ENCODE measurements around the gene CABP2.
A peak's percentile ranks its signal among the peaks of the same experiment; 100 is the strongest.
"Not testable (repeated sequence)": the region's sequence is repeated elsewhere in the genome, so short reads cannot be mapped to it uniquely, and the experiment has no call there.

CABP2 gene

DNA sequence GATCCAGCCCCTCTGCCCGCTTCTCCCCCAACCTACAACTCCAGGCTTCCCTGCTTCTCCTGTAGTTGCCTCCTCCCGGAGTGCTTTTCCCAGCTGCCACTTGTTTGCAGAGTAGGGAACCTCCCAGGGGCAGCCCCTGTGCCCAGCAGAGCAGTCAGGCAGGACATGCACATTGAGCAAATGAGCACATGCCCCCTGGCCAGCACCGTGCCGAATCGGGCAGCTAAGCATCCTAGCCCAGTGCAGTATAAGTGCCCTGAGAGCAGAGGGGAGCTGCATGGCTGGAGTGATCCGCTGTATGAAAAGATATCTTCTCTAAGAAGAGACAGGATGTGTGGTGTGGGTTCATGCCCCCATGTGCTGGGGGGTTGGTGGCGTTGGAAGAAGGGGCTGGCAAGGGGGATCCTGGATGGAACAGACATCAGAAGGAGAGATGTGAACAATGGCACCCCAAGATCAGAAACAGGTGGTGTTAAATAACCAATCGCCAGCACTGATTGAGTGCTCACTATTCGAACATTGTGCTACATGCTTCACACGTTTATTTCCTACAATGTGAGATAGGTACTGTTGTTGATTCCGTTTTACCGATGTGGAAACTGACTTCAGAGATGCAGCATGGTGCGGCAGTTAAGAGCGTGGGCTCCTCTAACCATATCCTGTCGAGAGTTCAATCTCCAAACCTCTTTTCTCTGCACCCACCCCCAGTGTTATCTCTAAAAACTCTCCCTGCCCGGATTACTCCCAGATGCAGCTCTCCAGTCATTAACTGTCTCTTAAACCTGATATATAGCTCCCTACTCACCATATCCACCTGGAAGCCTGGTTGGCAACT, 39.2 kb downstream of the CABP2 start:
- H4K20me1 ChIP-seq (ENCODE audit: control insufficient read depth, insufficient read depth, low read depth, low read length), result no peaks in the 10 kb centered on the region
- TF ChIP-seq EZH2phosphoT487 (IDR thresholded peaks at IDR 0.05; ENCODE audit: borderline replicate concordance, low read length), result no peak
- TF ChIP-seq, protein P1, sequence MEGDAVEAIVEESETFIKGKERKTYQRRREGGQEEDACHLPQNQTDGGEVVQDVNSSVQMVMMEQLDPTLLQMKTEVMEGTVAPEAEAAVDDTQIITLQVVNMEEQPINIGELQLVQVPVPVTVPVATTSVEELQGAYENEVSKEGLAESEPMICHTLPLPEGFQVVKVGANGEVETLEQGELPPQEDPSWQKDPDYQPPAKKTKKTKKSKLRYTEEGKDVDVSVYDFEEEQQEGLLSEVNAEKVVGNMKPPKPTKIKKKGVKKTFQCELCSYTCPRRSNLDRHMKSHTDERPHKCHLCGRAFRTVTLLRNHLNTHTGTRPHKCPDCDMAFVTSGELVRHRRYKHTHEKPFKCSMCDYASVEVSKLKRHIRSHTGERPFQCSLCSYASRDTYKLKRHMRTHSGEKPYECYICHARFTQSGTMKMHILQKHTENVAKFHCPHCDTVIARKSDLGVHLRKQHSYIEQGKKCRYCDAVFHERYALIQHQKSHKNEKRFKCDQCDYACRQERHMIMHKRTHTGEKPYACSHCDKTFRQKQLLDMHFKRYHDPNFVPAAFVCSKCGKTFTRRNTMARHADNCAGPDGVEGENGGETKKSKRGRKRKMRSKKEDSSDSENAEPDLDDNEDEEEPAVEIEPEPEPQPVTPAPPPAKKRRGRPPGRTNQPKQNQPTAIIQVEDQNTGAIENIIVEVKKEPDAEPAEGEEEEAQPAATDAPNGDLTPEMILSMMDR (IDR thresholded peaks at IDR 0.05; ENCODE audit: low read depth, low read length, poor library complexity, severe bottlenecking), result no peak
- H3K4me3 ChIP-seq (ENCODE audit: low read length), result peak overlapping the region; percentile 81
- H3K9me2 ChIP-seq (replicated peaks; ENCODE audit: control insufficient read depth, low read length), result no peaks in the 10 kb centered on the region
- peaks cover 50% of the 10 kb centered on the region for H3K4me1 ChIP-seq (ENCODE audit: control insufficient read depth, low read length)
- H3K79me2 ChIP-seq (ENCODE audit: control insufficient read depth, low read length), result peaks cover 43% of the 10 kb centered on the region
- peaks cover 28% of the 10 kb centered on the region for H3K36me3 ChIP-seq (ENCODE audit: control insufficient read depth, low read length)
- H3K27me3 ChIP-seq (ENCODE audit: control insufficient read depth, low read length), result peaks cover 2% of the 10 kb centered on the region; the same call in 1 of the 2 replicates
- no peaks in the 10 kb centered on the region for H3K9me3 ChIP-seq (ENCODE audit: control insufficient read depth, insufficient read depth, low read length)
- peak overlapping the region; percentile 86 for H3K4me2 ChIP-seq (ENCODE audit: low read length)
- H3F3A ChIP-seq (ENCODE audit: control insufficient read depth, insufficient read depth), result peaks cover 31% of the 10 kb centered on the region
- peak overlapping the region; percentile 81 for H3K27ac ChIP-seq (ENCODE audit: low read depth, low read length)

DNA sequence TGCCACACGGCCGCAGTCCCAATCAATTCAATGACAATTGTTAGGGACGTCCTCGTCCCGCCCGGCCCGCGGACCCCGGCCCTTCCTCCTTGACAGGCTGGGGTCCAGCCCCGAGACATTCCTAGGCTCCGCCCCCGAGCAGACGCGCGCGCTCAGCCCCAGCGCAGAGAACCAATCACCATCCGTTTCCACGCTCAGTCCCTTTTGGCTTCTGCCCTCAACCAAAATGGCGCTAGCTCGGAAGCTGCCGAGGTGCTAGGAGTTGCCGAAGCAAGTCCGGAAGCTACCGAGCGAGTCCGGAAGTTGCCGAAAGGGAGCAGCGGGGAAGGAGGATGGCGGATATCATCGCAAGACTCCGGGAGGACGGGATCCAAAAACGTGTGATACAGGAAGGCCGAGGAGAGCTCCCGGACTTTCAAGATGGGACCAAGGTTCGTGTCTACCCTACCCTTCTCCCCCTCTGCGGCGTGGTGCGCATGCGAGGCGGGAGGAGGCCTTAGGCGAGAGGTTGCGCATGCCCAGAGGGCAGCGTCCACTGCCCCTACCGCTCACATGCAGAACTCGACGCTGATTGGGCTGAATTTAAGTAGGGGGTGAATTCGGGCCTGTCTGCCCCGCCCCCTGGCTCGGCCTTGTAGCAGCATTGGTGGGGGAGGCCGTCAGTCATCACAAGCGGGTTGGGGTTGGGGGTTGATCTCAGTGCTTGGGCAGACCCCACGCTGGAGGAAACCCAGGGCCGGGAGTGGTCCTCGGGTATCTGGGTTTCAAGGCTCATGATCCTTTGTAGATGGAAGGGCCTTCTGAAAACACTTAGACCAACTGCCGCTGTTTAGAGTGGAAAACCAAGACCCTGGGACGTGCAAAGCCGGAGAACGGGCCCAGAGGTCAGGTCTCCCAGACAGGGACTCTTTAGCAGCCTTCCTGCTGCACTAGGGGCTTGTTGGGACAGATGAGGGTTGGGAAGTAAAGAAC, 40.1 kb downstream of the CABP2 start, which contains the start of gene AIP:
Gene AIP, plus strand, starts transcription at position 200 of the 972 bp plus-strand sequence. Its CDS starts 133 bp downstream, at position 333.
- Histone ChIP-seq H3K9me2 (replicated peaks; ENCODE audit: control insufficient read depth, low read length) (no peaks in the 10 kb centered on the region), H3K36me3 (ENCODE audit: control insufficient read depth, low read length) (peaks cover 21% of the 10 kb centered on the region), H3F3A (ENCODE audit: control insufficient read depth, insufficient read depth) (peaks cover 31% of the 10 kb centered on the region), H3K27ac (ENCODE audit: low read depth, low read length) (peak within 1 kb of the TSS; percentile 81), H3K27me3 (ENCODE audit: control insufficient read depth, low read length) (peaks cover 2% of the 10 kb centered on the region; the same call in 1 of the 2 replicates), H3K9me3 (ENCODE audit: control insufficient read depth, insufficient read depth, low read length) (no peaks in the 10 kb centered on the region), H3K79me2 (ENCODE audit: control insufficient read depth, low read length) (peaks cover 39% of the 10 kb centered on the region), H3K4me1 (ENCODE audit: control insufficient read depth, low read length) (peaks cover 50% of the 10 kb centered on the region), H4K20me1 (ENCODE audit: control insufficient read depth, insufficient read depth, low read depth, low read length) (no peaks in the 10 kb centered on the region), H3K4me2 (ENCODE audit: low read length) (peak within 1 kb of the TSS; percentile 86), H3K4me3 (ENCODE audit: low read length) (peak within 1 kb of the TSS; percentile 81)
- TF ChIP-seq, protein P1 (IDR thresholded peaks at IDR 0.05; ENCODE audit: low read depth, low read length, poor library complexity, severe bottlenecking), result no peak
- no peak for TF ChIP-seq EZH2phosphoT487 (IDR thresholded peaks at IDR 0.05; ENCODE audit: borderline replicate concordance, low read length)

DNA sequence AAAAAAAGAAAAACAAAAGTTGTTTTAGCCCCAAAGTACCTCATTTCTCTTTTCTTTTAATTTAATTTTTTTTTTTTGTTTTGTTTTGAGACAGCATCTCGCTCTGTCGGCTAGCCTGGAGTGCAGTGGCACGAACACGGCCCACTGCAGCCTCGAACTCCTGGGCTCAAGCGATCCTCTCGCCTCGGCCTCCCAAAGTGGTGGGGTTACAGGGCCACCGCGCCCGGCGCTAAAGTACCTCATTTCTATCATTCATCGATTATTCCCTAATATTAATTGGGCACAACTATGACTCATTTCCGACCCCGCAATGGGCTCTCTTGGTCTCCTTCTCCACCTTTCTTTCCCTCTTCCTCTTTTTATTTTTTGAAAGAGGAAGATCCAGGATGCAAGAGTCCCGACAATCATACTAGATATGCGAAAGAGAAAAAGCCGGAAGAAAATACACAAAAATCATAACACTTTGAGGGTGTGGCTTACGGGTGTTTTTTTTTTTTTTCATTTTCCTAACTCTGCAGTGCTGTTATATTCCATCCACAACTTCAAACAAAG, 40.9 kb downstream of the CABP2 start:
- H3K27me3 ChIP-seq (ENCODE audit: control insufficient read depth, low read length), result peaks cover 2% of the 10 kb centered on the region; the same call in 1 of the 2 replicates
- H3K9me2 ChIP-seq (replicated peaks; ENCODE audit: control insufficient read depth, low read length), result no peaks in the 10 kb centered on the region
- no peaks in the 10 kb centered on the region for H3K9me3 ChIP-seq (ENCODE audit: control insufficient read depth, insufficient read depth, low read length)
- peaks cover 32% of the 10 kb centered on the region for H3K79me2 ChIP-seq (ENCODE audit: control insufficient read depth, low read length)
- peak overlapping the region; percentile 81 for H3K4me3 ChIP-seq (ENCODE audit: low read length)
- H4K20me1 ChIP-seq (ENCODE audit: control insufficient read depth, insufficient read depth, low read depth, low read length), result no peaks in the 10 kb centered on the region
- H3K27ac ChIP-seq (ENCODE audit: low read depth, low read length), result peak overlapping the region; percentile 81
- H3K4me2 ChIP-seq (ENCODE audit: low read length), result peak overlapping the region; percentile 86
- peaks cover 14% of the 10 kb centered on the region for H3K36me3 ChIP-seq (ENCODE audit: control insufficient read depth, low read length)
- peaks cover 50% of the 10 kb centered on the region for H3K4me1 ChIP-seq (ENCODE audit: control insufficient read depth, low read length)
- peaks cover 28% of the 10 kb centered on the region for H3F3A ChIP-seq (ENCODE audit: control insufficient read depth, insufficient read depth)
- TF ChIP-seq, protein P1 (IDR thresholded peaks at IDR 0.05; ENCODE audit: low read depth, low read length, poor library complexity, severe bottlenecking), result no peak
- TF ChIP-seq EZH2phosphoT487 (IDR thresholded peaks at IDR 0.05; ENCODE audit: borderline replicate concordance, low read length), result no peak

DNA sequence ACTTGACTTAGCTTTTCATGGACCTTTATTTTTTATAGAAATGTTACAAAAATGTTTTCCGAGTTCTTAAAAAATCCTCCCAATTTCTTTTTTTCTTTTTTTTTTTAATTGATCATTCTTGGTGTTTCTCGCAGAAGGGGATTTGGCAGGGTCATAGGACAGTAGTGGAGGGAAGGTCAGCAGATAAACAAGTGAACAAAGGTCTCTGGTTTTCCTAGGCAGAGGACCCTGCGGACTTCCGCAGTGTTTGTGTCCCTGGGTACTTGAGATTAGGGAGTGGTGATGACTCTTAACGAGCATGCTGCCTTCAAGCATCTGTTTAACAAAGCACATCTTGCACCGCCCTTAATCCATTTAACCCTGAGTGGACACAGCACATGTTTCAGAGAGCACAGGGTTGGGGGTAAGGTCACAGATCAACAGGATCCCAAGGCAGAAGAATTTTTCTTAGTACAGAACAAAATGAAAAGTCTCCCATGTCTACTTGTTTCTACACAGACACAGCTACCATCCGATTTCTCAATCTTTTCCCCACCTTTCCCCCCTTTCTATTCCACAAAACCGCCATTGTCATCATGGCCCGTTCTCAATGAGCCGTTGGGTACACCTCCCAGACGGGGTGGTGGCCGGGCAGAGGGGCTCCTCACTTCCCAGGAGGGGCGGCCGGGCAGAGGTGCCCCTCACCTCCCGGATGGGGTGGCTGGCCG, 45.7 kb downstream of the CABP2 start:
- H3K36me3 ChIP-seq (ENCODE audit: control insufficient read depth, low read length); H3F3A ChIP-seq (ENCODE audit: control insufficient read depth, insufficient read depth); H3K9me3 ChIP-seq (ENCODE audit: control insufficient read depth, insufficient read depth, low read length); H4K20me1 ChIP-seq (ENCODE audit: control insufficient read depth, insufficient read depth, low read depth, low read length); H3K4me3 ChIP-seq (ENCODE audit: low read length); H3K27me3 ChIP-seq (ENCODE audit: control insufficient read depth, low read length); H3K27ac ChIP-seq (ENCODE audit: low read depth, low read length); H3K79me2 ChIP-seq (ENCODE audit: control insufficient read depth, low read length); H3K9me2 ChIP-seq (replicated peaks; ENCODE audit: control insufficient read depth, low read length); H3K4me2 ChIP-seq (ENCODE audit: low read length): not testable (repeated sequence)
- H3K4me1 ChIP-seq (ENCODE audit: control insufficient read depth, low read length), result peaks cover 18% of the 10 kb centered on the region
